Measurements from ENCODE around the gene PEX5L.

Gene PEX5L

GRCh38 chr3:179768080-179768479 lies 268.7 kb downstream of the PEX5L start:
- no peak for DNase-seq

- no peak for DNase-seq
These were observed 270.2 kb downstream of the PEX5L start for GRCh38 chr3:179766416-179767133.

- DNase-seq: no peak
These were observed 271.3 kb downstream of the PEX5L start for GRCh38 chr3:179765396-179765795.

GRCh38 chr3:179760944-179761343 lies 275.8 kb downstream of the PEX5L start:
- no peak for DNase-seq

GRCh38 chr3:179750720-179751328 lies 285.9 kb downstream of the PEX5L start:
- DNase-seq: no peak

- no peak for DNase-seq
These were observed 291.0 kb downstream of the PEX5L start for GRCh38 chr3:179745716-179746115.

GRCh38 chr3:179745079-179745478 lies 291.7 kb downstream of the PEX5L start:
- no peak for DNase-seq
